Kidney epithelial cell (primary cell): Measurements from ENCODE around the gene DPP4. TPM values are rescaled to one million over a fixed set of nuclear protein-coding genes. Genes with fewer than 3 reads are reported as not detected.
A peak's percentile ranks its signal among the peaks of the same experiment; 100 is the strongest.

Experiments used
- DNase-seq: peaks from one replicate; pipeline ENCODE4 v3.0.0-alpha.2; 2010; ENCODE audit warnings: low read depth
- H3K27me3 ChIP-seq: 2 replicates; pipeline ENCODE4 v1.6.0; 2011; ENCODE audit warnings: low read length; ENCODE audit not compliant: control insufficient read depth, insufficient read depth
- H3K36me3 ChIP-seq: 2 replicates; pipeline ENCODE4 v1.5.1; 2011; ENCODE audit warnings: low read length; ENCODE audit not compliant: control insufficient read depth, insufficient read depth
- H3K4me3 ChIP-seq: 2 replicates; pipeline ENCODE4 v1.5.1; 2011; ENCODE audit warnings: low read depth, mild to moderate bottlenecking, control low read depth, low read length
- total RNA-seq: library from RNA; depleted of rRNA; stranded (reverse); fragments of >200 nt; gene quantifications from 2 replicates; pipeline ENCODE4 v1.2.3, GENCODE V29; 2015
- TF ChIP-seq, protein P1 (sequence below): IDR thresholded peaks from 2 replicates; pipeline ENCODE4 v1.5.1; 2011; ENCODE audit warnings: mild to moderate bottlenecking, moderate library complexity, low read length, control low read depth, inconsistent platforms; ENCODE audit not compliant: insufficient read depth, poor library complexity, severe bottlenecking

DPP4 gene
- total RNA-seq, 1 donor from 2014 or later = 61.6 TPM

- no peaks in the 10 kb centered on the region for H3K27me3 ChIP-seq
- DNase-seq = no peak
- no peaks in the 10 kb centered on the region for H3K36me3 ChIP-seq
- TF ChIP-seq, protein P1, sequence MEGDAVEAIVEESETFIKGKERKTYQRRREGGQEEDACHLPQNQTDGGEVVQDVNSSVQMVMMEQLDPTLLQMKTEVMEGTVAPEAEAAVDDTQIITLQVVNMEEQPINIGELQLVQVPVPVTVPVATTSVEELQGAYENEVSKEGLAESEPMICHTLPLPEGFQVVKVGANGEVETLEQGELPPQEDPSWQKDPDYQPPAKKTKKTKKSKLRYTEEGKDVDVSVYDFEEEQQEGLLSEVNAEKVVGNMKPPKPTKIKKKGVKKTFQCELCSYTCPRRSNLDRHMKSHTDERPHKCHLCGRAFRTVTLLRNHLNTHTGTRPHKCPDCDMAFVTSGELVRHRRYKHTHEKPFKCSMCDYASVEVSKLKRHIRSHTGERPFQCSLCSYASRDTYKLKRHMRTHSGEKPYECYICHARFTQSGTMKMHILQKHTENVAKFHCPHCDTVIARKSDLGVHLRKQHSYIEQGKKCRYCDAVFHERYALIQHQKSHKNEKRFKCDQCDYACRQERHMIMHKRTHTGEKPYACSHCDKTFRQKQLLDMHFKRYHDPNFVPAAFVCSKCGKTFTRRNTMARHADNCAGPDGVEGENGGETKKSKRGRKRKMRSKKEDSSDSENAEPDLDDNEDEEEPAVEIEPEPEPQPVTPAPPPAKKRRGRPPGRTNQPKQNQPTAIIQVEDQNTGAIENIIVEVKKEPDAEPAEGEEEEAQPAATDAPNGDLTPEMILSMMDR = no peak
- H3K4me3 ChIP-seq = no peak overlapping the region
Measured at GRCh38 chr2:162037886-162038285, 36.1 kb downstream of the DPP4 start.

DNA sequence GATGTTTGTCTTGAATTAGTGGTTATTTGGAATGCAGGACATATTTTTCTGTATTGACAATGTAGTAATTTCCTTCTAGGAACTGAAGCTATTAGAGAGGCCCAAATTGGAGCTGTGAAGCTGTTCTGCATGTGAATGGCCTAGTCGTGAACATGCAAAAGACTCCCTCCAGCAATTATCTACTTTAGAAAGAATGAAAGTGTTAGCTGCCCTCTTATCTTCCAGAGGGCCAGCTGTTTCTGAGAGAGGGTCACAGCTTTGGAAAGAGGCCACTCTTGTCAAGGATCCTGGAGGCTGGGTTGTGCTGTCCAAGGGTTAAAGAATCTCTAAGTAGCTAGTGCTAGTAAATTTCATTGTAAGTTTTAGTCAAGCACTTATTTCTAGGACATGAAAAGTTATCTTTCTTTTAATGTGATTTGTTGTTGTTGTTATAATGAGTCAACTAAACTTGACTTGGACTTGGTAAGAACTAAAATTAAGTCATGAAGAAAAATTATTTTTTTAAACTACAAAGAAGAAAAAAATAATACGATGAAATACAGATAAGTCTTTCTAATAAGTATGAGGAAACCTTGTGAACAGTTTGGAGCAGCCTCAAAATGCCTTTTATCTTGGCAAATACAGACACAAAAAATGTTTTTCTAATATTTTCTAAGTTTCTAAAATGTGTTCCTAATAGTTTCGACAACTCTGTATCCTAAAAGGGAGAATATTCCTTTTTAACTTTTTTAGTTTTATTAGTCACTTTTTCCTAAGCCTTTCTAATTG lies 36.8 kb downstream of the DPP4 start:
- Histone ChIP-seq H3K27me3 (no peaks in the 10 kb centered on the region), H3K4me3 (no peak overlapping the region), H3K36me3 (no peaks in the 10 kb centered on the region)
- no peak for DNase-seq
- TF ChIP-seq, protein P1 = no peak

- Histone ChIP-seq H3K36me3 (no peaks in the 10 kb centered on the region), H3K4me3 (no peak overlapping the region), H3K27me3 (no peaks in the 10 kb centered on the region)
- no peak for DNase-seq
- TF ChIP-seq, protein P1 = no peak
Measured at GRCh38 chr2:162035981-162036380, 38.0 kb downstream of the DPP4 start.

- DNase-seq = no peak
- TF ChIP-seq, protein P1 = no peak
- H3K36me3 ChIP-seq = no peaks in the 10 kb centered on the region
- H3K4me3 ChIP-seq = no peak overlapping the region
- no peaks in the 10 kb centered on the region for H3K27me3 ChIP-seq
Measured at GRCh38 chr2:162030363-162031190, 43.4 kb downstream of the DPP4 start.

- DNase-seq = peak; percentile 34
- Histone ChIP-seq H3K27me3 (no peaks in the 10 kb centered on the region), H3K4me3 (no peak overlapping the region), H3K36me3 (no peaks in the 10 kb centered on the region)
- TF ChIP-seq, protein P1 = no peak
Measured at GRCh38 chr2:162029287-162029901, 44.6 kb downstream of the DPP4 start.
